Astrocyte (in vitro differentiated cells and primary cell): Measurements from ENCODE around the gene CTNNA2. TPM values are rescaled to one million over a fixed set of nuclear protein-coding genes. Genes with fewer than 3 reads are reported as not detected.

ENCODE experiments used
- DNase-seq: peaks from one replicate; pipeline ENCODE4 v3.0.0-alpha.2; 2010; ENCODE audit warnings: low read depth
- FAIRE-seq: peaks from 2 replicates; lab custom pipeline; 2011; peaks lifted over from hg19 to GRCh38; lab: Jason Lieb, UNC
- H2AFZ ChIP-seq: 2 replicates; pipeline ENCODE4 v1.6.0; 2012; ENCODE audit warnings: low read depth, low read length, inconsistent platforms
- H3K27ac ChIP-seq: 2 replicates; pipeline ENCODE4 v1.5.1; 2011; ENCODE audit warnings: low read depth, low read length, inconsistent platforms
- H3K27me3 ChIP-seq: 2 replicates; pipeline ENCODE4 v1.6.0; 2011; ENCODE audit warnings: low read length, inconsistent platforms; ENCODE audit not compliant: insufficient read depth
- H3K36me3 ChIP-seq: 2 replicates; pipeline ENCODE4 v1.5.1; 2011; ENCODE audit warnings: low read length, inconsistent platforms; ENCODE audit not compliant: insufficient read depth
- H3K4me1 ChIP-seq: 2 replicates; pipeline ENCODE4 v1.5.1; 2011; ENCODE audit warnings: low read length, inconsistent platforms; ENCODE audit not compliant: insufficient read depth
- H3K4me2 ChIP-seq: 2 replicates; pipeline ENCODE4 v1.6.0; 2012; ENCODE audit warnings: low read length, inconsistent platforms
- H3K4me3 ChIP-seq: 2 replicates; pipeline ENCODE4 v1.5.1; 2011; ENCODE audit warnings: low read depth, mild to moderate bottlenecking, low read length, inconsistent platforms; ENCODE audit not compliant: insufficient read depth
- H3K79me2 ChIP-seq: 2 replicates; pipeline ENCODE4 v1.6.0; 2012; ENCODE audit warnings: mild to moderate bottlenecking, low read length, inconsistent platforms; ENCODE audit not compliant: insufficient read depth
- H3K9ac ChIP-seq: 2 replicates; pipeline ENCODE4 v1.6.0; 2012; ENCODE audit warnings: mild to moderate bottlenecking, low read length, inconsistent platforms
- H3K9me3 ChIP-seq: 2 replicates; pipeline ENCODE4 v1.5.1; 2012; ENCODE audit warnings: low read depth, mild to moderate bottlenecking, low read length, inconsistent platforms; ENCODE audit not compliant: insufficient read depth
- H4K20me1 ChIP-seq: 2 replicates; pipeline ENCODE4 v1.6.0; 2012; ENCODE audit warnings: low read length, inconsistent platforms; ENCODE audit not compliant: insufficient read depth
- H3K27ac Mint-ChIP-seq: one replicate; pipeline ENCODE4 v1.8.0; 2021; ENCODE audit warnings: mild to moderate bottlenecking, mixed read lengths; ENCODE audit not compliant: unreplicated experiment
- H3K27me3 Mint-ChIP-seq: one replicate; pipeline ENCODE4 v1.8.0; 2021; ENCODE audit warnings: low read depth, mixed read lengths; ENCODE audit not compliant: unreplicated experiment
- H3K36me3 Mint-ChIP-seq: one replicate; pipeline ENCODE4 v1.8.0; 2021; ENCODE audit warnings: low read depth, mixed read lengths; ENCODE audit not compliant: unreplicated experiment
- H3K4me1 Mint-ChIP-seq: one replicate; pipeline ENCODE4 v1.8.0; 2021; ENCODE audit warnings: low read depth, mixed read lengths; ENCODE audit not compliant: unreplicated experiment
- H3K4me3 Mint-ChIP-seq: one replicate; pipeline ENCODE4 v1.8.0; 2021; ENCODE audit warnings: mild to moderate bottlenecking, moderate library complexity, mixed read lengths; ENCODE audit not compliant: unreplicated experiment
- H3K9me3 Mint-ChIP-seq: one replicate; pipeline ENCODE4 v1.8.0; 2021; ENCODE audit warnings: mild to moderate bottlenecking, mixed read lengths; ENCODE audit not compliant: unreplicated experiment
- EZH2 ChIP-seq: IDR thresholded peaks from 2 replicates; pipeline ENCODE4 v1.6.1; 2012; ENCODE audit warnings: mild to moderate bottlenecking, low read length, inconsistent platforms; ENCODE audit not compliant: insufficient read depth
- total RNA-seq: library from RNA; stranded (reverse); gene quantifications from 2 replicates; pipeline ENCODE4 v1.2.1, GENCODE V29; 2021
- TF ChIP-seq, protein P1 (sequence below): IDR thresholded peaks from 2 replicates; pipeline ENCODE4 v1.5.1; 2011; ENCODE audit warnings: low read depth, mild to moderate bottlenecking, inconsistent platforms, low read length, moderate library complexity; ENCODE audit not compliant: insufficient read depth

CTNNA2 gene
- total RNA-seq, 1 donor from 2014 or later: 3.9 TPM

DNA sequence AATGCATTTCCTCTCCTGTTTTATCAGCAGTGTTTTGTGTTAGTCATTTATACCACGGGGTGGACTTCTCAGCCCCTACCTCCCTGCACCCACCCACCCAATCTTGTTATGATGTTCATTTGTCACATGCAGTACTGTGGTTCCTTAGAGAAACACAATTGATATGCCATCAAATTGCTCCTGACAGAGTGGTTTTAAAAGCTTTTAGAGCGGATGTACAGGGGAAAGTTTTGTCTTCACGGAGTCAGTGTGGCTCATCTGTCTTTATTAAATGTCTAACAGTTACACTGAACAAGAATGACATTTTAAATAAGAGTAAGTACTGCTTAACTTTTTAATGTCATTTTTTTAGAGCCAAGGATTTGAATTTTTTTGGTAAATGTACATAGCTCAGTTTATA is 634.8 kb downstream of the CTNNA2 start:
- H3K27ac Mint-ChIP-seq: no peak overlapping the region
- peaks cover 2% of the 10 kb centered on the region for H3K4me1 Mint-ChIP-seq
- no peak for DNase-seq

DNA sequence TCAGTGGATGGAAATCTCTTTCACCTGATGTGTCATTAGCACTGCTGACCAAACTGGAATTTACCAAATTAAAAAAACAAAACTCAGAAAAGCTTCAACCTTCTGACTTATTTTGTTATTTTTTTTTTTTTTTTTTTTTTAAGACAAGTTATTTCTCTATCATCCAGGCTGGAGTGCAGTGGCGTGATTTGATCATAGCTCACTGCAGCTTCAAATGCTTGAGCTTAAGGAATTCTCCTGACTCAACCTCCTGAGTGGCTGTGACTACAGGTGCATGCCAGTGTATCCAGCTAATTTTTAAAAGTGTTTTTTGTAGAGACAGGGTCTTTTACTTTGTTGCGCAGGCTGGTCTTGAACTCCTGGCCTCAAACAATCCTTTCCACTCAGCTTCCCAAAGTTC is 636.1 kb downstream of the CTNNA2 start:
- no peak overlapping the region for H3K27ac ChIP-seq
- DNase-seq: no peak
- H3K27me3 Mint-ChIP-seq: peaks cover 2% of the 10 kb centered on the region
- H3K27me3 ChIP-seq: no peaks in the 10 kb centered on the region
- H3K79me2 ChIP-seq: no peaks in the 10 kb centered on the region
- H3K36me3 Mint-ChIP-seq: no peaks in the 10 kb centered on the region
- no peaks in the 10 kb centered on the region for H3K9me3 Mint-ChIP-seq
- H2AFZ ChIP-seq: no peak overlapping the region
- TF ChIP-seq, protein P1, sequence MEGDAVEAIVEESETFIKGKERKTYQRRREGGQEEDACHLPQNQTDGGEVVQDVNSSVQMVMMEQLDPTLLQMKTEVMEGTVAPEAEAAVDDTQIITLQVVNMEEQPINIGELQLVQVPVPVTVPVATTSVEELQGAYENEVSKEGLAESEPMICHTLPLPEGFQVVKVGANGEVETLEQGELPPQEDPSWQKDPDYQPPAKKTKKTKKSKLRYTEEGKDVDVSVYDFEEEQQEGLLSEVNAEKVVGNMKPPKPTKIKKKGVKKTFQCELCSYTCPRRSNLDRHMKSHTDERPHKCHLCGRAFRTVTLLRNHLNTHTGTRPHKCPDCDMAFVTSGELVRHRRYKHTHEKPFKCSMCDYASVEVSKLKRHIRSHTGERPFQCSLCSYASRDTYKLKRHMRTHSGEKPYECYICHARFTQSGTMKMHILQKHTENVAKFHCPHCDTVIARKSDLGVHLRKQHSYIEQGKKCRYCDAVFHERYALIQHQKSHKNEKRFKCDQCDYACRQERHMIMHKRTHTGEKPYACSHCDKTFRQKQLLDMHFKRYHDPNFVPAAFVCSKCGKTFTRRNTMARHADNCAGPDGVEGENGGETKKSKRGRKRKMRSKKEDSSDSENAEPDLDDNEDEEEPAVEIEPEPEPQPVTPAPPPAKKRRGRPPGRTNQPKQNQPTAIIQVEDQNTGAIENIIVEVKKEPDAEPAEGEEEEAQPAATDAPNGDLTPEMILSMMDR: no peak
- TF ChIP-seq EZH2: no peak
- no peak for FAIRE-seq
- H3K4me2 ChIP-seq: no peak overlapping the region
- peaks cover 2% of the 10 kb centered on the region for H3K4me1 Mint-ChIP-seq
- no peaks in the 10 kb centered on the region for H3K9me3 ChIP-seq
- H3K4me3 ChIP-seq: no peak overlapping the region
- no peak overlapping the region for H3K9ac ChIP-seq
- H3K4me1 ChIP-seq: no peaks in the 10 kb centered on the region
- H4K20me1 ChIP-seq: no peaks in the 10 kb centered on the region
- H3K27ac Mint-ChIP-seq: no peak overlapping the region
- no peak overlapping the region for H3K4me3 Mint-ChIP-seq
- H3K36me3 ChIP-seq: no peaks in the 10 kb centered on the region

More for the DNA sequence above, 634.8 kb downstream of the CTNNA2 start:
- Histone ChIP-seq H3K4me3 (no peak overlapping the region), H3K79me2 (no peaks in the 10 kb centered on the region), H3K4me2 (no peak overlapping the region), H3K36me3 (no peaks in the 10 kb centered on the region), H3K27ac (no peak overlapping the region), H3K4me1 (no peaks in the 10 kb centered on the region), H3K9me3 (no peaks in the 10 kb centered on the region), H3K9ac (no peak overlapping the region), H4K20me1 (no peaks in the 10 kb centered on the region), H3K27me3 (no peaks in the 10 kb centered on the region), H2AFZ (no peak overlapping the region)
- FAIRE-seq: no peak
- TF ChIP-seq, protein P1: no peak
- TF ChIP-seq EZH2: no peak
- Mint-ChIP-seq H3K9me3 (no peaks in the 10 kb centered on the region), H3K27me3 (peaks cover 2% of the 10 kb centered on the region), H3K36me3 (no peaks in the 10 kb centered on the region), H3K4me3 (no peak overlapping the region)

DNA sequence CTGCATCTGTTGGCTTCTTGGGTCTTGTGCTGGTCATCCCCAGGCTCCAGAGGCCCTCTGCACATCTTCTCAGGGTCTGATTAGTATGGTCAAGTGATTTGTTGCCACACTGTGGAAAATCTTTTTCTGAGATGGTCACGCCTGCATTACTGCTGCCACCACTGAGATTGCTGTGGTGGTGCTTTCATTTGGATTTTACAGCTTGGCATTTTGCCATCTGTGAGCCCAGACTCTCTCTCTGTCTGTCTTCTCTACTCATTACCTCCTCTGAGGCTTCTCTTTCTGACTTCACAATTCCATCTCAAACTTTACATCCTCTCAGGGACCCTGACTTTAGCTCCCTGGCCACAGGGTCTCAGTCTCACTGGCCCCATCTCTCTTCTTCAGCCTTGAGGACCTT is 637.1 kb downstream of the CTNNA2 start:
- Histone ChIP-seq H2AFZ (no peak overlapping the region), H3K9me3 (no peaks in the 10 kb centered on the region), H3K4me2 (no peak overlapping the region), H3K9ac (no peak overlapping the region), H3K4me1 (no peaks in the 10 kb centered on the region), H4K20me1 (no peaks in the 10 kb centered on the region), H3K27me3 (no peaks in the 10 kb centered on the region), H3K27ac (no peak overlapping the region), H3K79me2 (no peaks in the 10 kb centered on the region), H3K36me3 (no peaks in the 10 kb centered on the region), H3K4me3 (no peak overlapping the region)
- no peak overlapping the region for H3K27ac Mint-ChIP-seq
- H3K27me3 Mint-ChIP-seq: peaks cover 3% of the 10 kb centered on the region
- H3K4me3 Mint-ChIP-seq: no peak overlapping the region
- H3K4me1 Mint-ChIP-seq: no peaks in the 10 kb centered on the region
- H3K9me3 Mint-ChIP-seq: no peaks in the 10 kb centered on the region
- DNase-seq: no peak
- FAIRE-seq: no peak
- H3K36me3 Mint-ChIP-seq: no peaks in the 10 kb centered on the region
- TF ChIP-seq, protein P1: no peak
- TF ChIP-seq EZH2: no peak
